GM12878 (cell line): Measurements from ENCODE around the gene ZNF25. TPM values are rescaled to one million over a fixed set of nuclear protein-coding genes. Genes with fewer than 3 reads are reported as not detected.
A peak's percentile ranks its signal among the peaks of the same experiment; 100 is the strongest.

ENCODE experiments used
- BMI1 ChIP-seq: fragments of 450-650 bp; IDR thresholded peaks from 2 replicates; pipeline ENCODE4 v1.6.1; 2016; ENCODE audit warnings: mild to moderate bottlenecking, moderate library complexity, borderline replicate concordance
- EED ChIP-seq: sonication (generic); IDR thresholded peaks from 2 replicates; pipeline ENCODE4 v1.6.1; 2016; ENCODE audit warnings: antibody characterized with exemption, low read depth
- ESRRA ChIP-seq: IDR thresholded peaks from 2 replicates; pipeline ENCODE4 v1.6.1; 2012; ENCODE audit warnings: mild to moderate bottlenecking, low read length, improper control_type of control experiment
- HSF1 ChIP-seq: fragments of 150-350 bp; IDR thresholded peaks from 2 replicates; pipeline ENCODE4 v1.6.1; 2014; ENCODE audit warnings: mild to moderate bottlenecking, low read depth, low read length
- IRF4 ChIP-seq: IDR thresholded peaks from 2 replicates; pipeline ENCODE4 v1.6.1; 2011; ENCODE audit warnings: low read depth, low read length
- LARP7 ChIP-seq: fragments of 450-650 bp; IDR thresholded peaks from 2 replicates; pipeline ENCODE4 v1.6.1; 2017; ENCODE audit warnings: mild to moderate bottlenecking
- MEF2A ChIP-seq: IDR thresholded peaks from 2 replicates; pipeline ENCODE4 v1.6.1; 2011; ENCODE audit warnings: low read depth, mild to moderate bottlenecking, low read length, moderate library complexity; ENCODE audit not compliant: insufficient read depth
- NR2C1 ChIP-seq: fragments of 450-650 bp; IDR thresholded peaks from 2 replicates; pipeline ENCODE4 v1.6.1; 2017; ENCODE audit warnings: antibody characterized with exemption, mild to moderate bottlenecking, moderate library complexity
- RBBP5 ChIP-seq: fragments of 200-600 bp; sonication (generic); conservative IDR thresholded peaks from 2 replicates; pipeline ENCODE4 v1.6.1; 2016
- RELB ChIP-seq: fragments of 450-650 bp; IDR thresholded peaks from 2 replicates; pipeline ENCODE4 v1.6.1; 2017; ENCODE audit warnings: low read depth, mild to moderate bottlenecking, moderate library complexity
- TCF12 ChIP-seq: IDR thresholded peaks from 2 replicates; pipeline ENCODE4 v1.6.1; 2011; ENCODE audit warnings: low read depth, mild to moderate bottlenecking, low read length
- ZBTB4 ChIP-seq: fragments of 450-650 bp; formaldehyde crosslinking; IDR thresholded peaks from 2 replicates; pipeline ENCODE4 v1.4.0; 2022; ENCODE audit warnings: mild to moderate bottlenecking, moderate library complexity
- ZNF592 ChIP-seq: fragments of 450-650 bp; IDR thresholded peaks from 2 replicates; pipeline ENCODE4 v1.6.1; 2017; ENCODE audit warnings: mild to moderate bottlenecking, moderate library complexity
- ZNF687 ChIP-seq: fragments of 450-650 bp; IDR thresholded peaks from 2 replicates; pipeline ENCODE4 v1.6.1; 2017; ENCODE audit warnings: mild to moderate bottlenecking, moderate library complexity
- polyA plus RNA-seq, 11 experiments: library from polyadenylated mRNA; depleted of rRNA in 4 of 11; unstranded in 6 of 11; stranded (reverse) in 5 of 11; fragments of >200 nt; fragmentation: Nextera tagmentation in 4 of 11; fragmentation: Illumina TruSeq in 1 of 11; extraction: Ambion mirVana in 4 of 11; extraction: Trizol in 1 of 11; gene quantifications; 1 replicate in 1 of 11; 2 replicates in 10 of 11; pipeline versions ENCODE4 v1.2.1 to v1.2.3, GENCODE V29; 2011 to 2016; ENCODE audit warnings: inconsistent platforms in 2 of 11, missing spikeins in 2 of 11, low read depth in 1 of 11
- total RNA-seq, 4 experiments: library from RNA; depleted of rRNA in 3 of 4; stranded (reverse); fragments of >200 nt in 3 of 4; fragmentation: Illumina TruSeq in 1 of 4; extraction: Trizol in 1 of 4; gene quantifications; 2 replicates each; pipeline versions ENCODE4 v1.2.1 to v1.2.3, GENCODE V29; 2013 to 2021

The ZNF25 gene
- total and polyA plus RNA-seq, 10 of the 15 experiments (the other 5 are each of a cell fraction or from before 2014, with no cell fraction given), result 1.0 to 6.8 (median 3.2) TPM

GRCh38 chr10:37976091-37976879 is at the start of gene ZNF25 (continued):
- TF ChIP-seq RELB, result no peak
- no peak for TF ChIP-seq MEF2A
- no peak for TF ChIP-seq ZNF592
- peak; percentile 86 for TF ChIP-seq LARP7
- peak; percentile 62; the same call in 1 of the 2 replicates for TF ChIP-seq RBBP5
- no peak for TF ChIP-seq ZBTB4 (CRISPR knock-in tag)
- no peak for TF ChIP-seq IRF4
- TF ChIP-seq ESRRA, result peak; percentile 79; the same call in 1 of the 2 replicates
- peak; percentile 53 for TF ChIP-seq NR2C1
- peak; percentile 39; the same call in 1 of the 2 replicates for TF ChIP-seq EED
- TF ChIP-seq TCF12, result 0 out of 2 replicates have a peak, but pooled peaks have one; percentile 34
- TF ChIP-seq ZNF687, result peak; percentile 74
- TF ChIP-seq BMI1, result no peak
- TF ChIP-seq HSF1, result no peak
